DND-41 (cell line): ENCODE results near the gene ST14.

Source experiments
- CTCF ChIP-seq: IDR thresholded peaks from 2 replicates; pipeline ENCODE4 v1.5.1; 2012; ENCODE audit warnings: borderline replicate concordance, low read length, moderate library complexity, mild to moderate bottlenecking; ENCODE audit not compliant: poor library complexity, severe bottlenecking; ENCODE audit errors: extremely low read depth
- EZH2 ChIP-seq: IDR thresholded peaks from 3 replicates; pipeline ENCODE4 v1.6.1; 2012; ENCODE audit warnings: borderline replicate concordance, low read depth, mild to moderate bottlenecking, moderate library complexity, low read length, inconsistent platforms; ENCODE audit not compliant: severe bottlenecking

- TF ChIP-seq CTCF (no peak), EZH2 (no peak)
Measured at GRCh38 chr11:130209954-130210854, 50.6 kb downstream of the ST14 start.
